NOMO-1 treated with dmso at 0.1 percent for 144 hours (cell line): ENCODE results near the gene OAS3.
"Not testable (repeated sequence)": the region's sequence is repeated elsewhere in the genome, so short reads cannot be mapped to it uniquely, and the experiment has no call there.

Experiments used
- DNase-seq: peaks from one replicate; lab custom pipeline; 2025; ENCODE audit not compliant: unreplicated experiment; lab: John Stamatoyannopoulos, UW

Gene OAS3, protein sequence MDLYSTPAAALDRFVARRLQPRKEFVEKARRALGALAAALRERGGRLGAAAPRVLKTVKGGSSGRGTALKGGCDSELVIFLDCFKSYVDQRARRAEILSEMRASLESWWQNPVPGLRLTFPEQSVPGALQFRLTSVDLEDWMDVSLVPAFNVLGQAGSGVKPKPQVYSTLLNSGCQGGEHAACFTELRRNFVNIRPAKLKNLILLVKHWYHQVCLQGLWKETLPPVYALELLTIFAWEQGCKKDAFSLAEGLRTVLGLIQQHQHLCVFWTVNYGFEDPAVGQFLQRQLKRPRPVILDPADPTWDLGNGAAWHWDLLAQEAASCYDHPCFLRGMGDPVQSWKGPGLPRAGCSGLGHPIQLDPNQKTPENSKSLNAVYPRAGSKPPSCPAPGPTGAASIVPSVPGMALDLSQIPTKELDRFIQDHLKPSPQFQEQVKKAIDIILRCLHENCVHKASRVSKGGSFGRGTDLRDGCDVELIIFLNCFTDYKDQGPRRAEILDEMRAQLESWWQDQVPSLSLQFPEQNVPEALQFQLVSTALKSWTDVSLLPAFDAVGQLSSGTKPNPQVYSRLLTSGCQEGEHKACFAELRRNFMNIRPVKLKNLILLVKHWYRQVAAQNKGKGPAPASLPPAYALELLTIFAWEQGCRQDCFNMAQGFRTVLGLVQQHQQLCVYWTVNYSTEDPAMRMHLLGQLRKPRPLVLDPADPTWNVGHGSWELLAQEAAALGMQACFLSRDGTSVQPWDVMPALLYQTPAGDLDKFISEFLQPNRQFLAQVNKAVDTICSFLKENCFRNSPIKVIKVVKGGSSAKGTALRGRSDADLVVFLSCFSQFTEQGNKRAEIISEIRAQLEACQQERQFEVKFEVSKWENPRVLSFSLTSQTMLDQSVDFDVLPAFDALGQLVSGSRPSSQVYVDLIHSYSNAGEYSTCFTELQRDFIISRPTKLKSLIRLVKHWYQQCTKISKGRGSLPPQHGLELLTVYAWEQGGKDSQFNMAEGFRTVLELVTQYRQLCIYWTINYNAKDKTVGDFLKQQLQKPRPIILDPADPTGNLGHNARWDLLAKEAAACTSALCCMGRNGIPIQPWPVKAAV

GRCh38 chr12:112937741-112938719 lies at the start of gene OAS3:
TSS of gene OAS3 (plus strand) at chr12:112938474. CDS start at chr12:112938531, 57 bp downstream.
- no peak for DNase-seq

DNA sequence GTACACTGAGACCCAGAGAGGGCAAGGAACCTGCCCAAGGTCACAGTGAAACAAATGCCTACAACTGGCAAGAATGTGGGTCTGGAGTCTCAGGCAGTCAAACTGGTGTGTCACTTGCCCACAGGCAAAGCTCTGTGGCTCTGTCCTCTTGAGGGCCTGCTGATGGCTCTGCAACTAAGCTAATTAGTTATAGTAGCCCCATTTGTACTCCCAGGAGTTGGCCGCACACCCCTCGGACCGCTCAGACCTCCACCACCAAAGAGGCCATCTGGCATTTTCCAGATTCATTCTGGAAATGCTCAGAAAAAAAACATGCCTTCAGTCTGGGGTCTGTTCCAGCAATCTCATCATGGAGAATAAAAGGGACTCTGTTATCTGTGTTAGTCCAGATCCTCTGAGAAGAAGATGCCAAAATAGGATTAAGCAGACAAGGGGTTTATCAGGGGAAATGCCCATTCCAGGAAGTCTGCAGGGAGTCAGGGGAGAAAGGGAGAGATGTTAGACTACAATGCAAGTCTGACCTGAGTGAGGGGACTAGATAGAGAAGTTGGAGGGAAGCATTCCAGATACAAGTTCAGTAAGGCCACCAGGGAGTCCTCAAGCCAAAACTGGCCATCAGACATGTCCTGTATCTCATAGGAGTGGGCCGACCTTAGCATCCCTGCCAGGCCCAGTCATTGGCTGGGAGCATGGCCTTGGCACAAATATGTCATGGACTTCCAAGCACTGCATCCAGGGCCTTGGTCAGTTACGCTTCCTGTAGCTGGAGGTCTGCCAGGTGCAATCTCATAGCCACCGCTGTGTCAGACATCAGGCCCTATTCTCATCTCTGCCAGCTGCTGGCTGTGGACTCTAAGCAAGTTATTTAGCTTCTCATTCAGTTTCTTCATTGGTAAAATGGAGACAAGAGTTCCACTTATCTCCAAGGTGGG lies 46.9 kb upstream of the OAS3 start:
- no peak for DNase-seq

DNA sequence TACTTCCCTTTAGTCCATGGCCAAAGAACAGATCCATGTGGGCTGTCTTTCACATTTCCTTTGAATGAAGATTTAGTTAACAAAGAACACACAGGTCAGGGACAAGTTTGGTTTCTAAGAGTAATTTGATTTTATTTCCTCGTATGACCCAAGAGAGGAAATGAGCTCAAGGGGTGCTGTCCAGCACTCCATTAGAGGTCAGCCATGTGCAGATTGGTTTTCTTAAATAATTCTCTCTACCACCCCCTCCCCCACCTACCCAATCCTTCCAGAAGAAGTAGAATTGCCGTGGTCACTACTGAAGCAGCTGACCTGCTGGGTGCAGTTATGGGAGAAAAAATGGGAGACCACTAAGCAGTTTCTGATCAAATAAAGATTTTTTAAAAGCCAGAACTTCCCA lies 45.4 kb upstream of the OAS3 start:
- no peak for DNase-seq

DNA sequence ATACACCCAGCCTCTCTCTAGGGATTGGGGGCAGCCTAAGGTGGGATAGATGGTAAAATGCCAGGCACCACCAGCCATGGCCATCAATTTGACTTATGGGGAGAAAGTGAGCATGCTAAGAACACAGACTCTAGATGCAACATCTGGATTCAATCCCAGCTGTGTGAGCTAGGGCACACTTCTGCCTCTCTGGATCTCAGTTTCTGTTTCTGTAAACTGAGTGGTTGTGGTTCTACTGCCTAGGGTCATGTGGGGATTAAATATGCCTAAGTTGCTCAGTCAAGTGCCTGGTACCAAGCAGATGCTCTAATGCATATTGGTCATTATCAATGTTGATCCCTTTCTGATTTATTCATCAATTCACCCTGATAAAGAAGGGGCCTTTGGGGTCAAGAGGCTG lies 44.1 kb upstream of the OAS3 start:
- DNase-seq, result no peak

DNA sequence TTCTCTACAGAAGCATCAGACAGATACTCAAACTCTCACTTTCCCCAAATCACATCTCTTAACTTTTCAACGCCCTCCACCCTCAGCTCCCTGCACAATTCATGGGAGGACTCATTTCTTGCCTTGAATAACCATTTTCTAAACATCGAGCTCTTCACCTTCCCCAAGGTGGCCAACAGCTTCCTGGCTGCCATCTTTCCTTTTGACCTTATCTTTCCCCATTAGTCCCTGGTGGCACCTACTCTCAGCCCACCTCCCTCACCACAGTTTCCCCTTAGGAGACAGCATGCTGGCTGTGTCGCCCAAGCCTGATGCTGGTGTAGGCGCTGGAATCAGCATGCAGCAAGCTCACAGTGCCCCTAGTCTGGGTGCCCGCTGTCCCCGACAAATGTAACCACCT lies 39.9 kb upstream of the OAS3 start:
- DNase-seq, result no peak

DNA sequence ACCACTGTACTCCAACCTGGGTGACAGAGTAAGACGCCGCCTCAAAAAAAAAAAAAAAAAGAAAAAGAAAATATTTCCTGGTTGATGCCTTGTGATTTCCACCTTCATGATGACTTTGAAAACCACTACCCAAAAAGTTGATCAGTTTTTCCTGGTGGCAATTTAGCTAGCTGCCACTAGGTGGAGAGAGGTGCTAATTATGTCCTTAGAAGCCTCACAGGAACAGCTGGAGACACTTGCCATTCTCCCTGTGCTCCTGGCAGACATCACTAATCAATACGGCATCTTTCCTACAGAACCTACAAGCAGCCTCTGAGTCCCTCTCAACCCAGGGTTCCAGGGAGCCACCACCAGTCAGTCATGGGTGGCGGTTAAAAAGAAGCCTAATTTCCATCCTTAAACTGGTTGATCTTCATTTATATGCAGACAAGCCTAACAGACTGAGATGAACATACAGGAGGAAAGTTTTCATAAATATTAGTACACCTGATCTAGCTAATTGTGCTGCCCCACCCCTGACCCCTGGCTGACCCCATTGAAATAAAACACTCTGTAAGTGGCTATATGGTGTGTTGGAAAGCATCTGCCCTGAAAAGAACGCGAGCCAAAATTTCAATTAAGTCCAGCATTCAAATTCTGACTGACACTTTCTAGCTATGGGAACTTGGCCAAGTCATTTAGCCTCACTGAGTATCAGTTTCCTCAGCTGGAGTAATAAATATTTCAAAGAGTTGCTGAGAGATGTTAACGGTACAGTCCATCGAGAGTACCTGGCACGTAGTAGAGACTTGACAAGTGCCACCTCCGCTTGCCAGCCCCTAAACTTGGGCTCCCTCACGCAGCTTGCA lies 37.8 kb upstream of the OAS3 start:
- no peak for DNase-seq

DNA sequence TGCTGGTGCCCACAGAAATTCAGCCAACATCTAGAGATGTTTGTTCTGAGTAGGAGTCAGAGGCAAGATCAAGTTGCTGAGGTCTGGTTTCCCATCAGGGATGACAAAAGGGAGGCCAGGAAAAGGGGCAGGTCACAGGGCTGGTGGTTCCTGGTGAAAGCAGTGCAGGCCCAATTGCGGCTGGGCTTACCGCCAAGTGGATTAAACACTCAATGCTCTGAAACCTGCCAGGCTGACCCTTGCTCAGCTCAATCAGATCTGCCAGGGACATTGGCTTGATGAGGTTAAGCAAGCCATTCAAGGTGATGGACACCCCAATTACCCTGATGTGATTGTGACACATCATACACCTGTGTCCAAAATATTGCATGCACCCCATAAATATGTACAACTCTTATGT lies 37.0 kb upstream of the OAS3 start:
- no peak for DNase-seq

DNA sequence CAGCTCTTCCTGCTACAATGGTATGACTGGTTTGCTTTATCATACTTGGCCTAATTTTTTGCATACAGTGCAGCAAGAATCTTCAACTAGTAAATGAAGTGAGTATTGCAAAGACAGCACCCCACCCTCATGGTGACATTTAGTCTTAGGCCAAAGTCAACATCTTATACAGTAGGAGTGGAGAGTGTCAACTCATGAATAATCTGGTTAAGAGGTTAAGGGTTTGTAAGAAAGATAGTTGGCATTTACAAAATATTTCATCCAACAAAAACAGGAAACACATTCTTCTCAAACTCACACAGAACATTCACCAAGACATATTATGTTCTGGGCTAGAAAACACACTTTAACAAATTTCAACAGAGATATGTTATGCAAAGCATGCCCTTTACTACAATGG lies 33.7 kb upstream of the OAS3 start:
- DNase-seq, result no peak

GRCh38 chr12:112905451-112906089 lies 32.7 kb upstream of the OAS3 start:
- no peak for DNase-seq

DNA sequence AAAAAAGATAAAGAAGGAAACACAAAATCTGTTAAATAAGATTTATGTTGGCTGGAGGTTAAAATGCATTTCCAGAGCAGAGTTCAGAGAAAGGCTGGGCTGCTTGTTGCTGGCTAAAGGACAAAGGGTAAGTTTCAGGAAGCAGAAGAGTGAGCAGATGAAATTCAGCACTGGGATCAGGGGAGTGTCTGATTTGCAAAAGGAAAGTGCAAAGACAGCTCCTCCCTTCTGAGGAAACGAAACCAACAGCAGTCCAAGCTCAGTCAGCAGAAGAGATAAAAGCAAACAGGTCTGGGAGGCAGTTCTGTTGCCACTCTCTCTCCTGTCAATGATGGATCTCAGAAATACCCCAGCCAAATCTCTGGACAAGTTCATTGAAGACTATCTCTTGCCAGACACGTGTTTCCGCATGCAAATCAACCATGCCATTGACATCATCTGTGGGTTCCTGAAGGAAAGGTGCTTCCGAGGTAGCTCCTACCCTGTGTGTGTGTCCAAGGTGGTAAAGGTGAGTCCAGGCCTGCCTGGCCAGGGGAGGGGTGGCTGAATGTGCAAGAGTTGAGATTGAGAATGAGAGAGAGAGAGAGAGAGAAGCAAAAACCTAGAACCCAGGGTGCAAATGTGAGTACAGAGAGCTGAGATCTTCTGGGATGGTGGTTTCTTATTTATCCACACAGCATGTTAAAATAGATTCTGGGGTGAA lies 31.4 kb upstream of the OAS3 start, which contains the start of gene OAS1:
TSS of gene OAS1 (plus strand) at position 251 of the 703 bp plus-strand sequence. CDS start at position 329, 78 bp downstream.
- peak; percentile 75 for DNase-seq

DNA sequence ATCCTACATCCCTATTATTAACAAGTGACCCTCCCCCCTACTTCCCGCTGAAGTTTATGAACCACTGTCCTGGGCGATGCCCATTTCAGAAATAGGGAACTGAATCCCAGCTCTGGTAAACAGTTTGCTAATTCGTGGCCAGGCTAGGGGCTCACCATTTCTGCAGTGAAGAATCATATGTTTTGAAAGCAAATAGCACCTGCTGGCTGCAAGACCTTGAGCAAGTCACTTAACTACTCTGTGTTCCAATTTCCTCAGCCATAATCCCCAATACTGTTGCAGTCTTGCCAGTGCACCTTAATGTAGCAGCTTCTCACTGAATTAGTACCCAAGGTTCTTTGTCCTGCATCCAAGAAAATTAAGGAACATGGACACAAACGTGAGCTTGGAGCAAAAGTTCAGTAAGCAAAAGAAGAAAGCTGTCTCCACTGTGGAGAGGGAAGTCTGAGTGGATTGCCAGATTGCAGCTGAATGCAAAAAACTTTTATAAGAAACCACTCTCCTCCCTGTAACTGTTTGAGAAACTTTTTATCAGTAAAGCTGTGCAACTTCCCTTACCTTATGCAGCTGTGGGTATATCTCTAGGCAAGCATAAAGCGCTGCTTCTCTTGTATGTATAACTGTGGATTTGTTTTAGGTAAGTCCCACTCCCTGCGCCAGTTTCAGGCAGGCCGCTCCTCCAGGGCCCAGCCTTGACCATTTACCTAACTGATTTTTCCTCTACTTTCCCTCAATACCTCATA lies 30.7 kb upstream of the OAS3 start:
- DNase-seq, result peak; percentile 53

DNA sequence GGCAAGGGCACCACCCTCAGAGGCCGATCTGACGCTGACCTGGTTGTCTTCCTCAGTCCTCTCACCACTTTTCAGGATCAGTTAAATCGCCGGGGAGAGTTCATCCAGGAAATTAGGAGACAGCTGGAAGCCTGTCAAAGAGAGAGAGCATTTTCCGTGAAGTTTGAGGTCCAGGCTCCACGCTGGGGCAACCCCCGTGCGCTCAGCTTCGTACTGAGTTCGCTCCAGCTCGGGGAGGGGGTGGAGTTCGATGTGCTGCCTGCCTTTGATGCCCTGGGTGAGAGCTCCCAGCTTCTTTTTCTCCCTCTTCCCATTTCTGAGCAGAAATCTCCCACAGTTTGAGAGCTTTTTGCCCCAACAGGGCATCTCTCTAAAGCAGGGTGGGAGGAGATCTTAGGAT lies 29.7 kb upstream of the OAS3 start:
- no peak for DNase-seq

GRCh38 chr12:112909693-112910092 lies 28.6 kb upstream of the OAS3 start:
- no peak for DNase-seq

- DNase-seq, result no peak
Observed at GRCh38 chr12:112913038-112913688, 25.1 kb upstream of the OAS3 start.

DNA sequence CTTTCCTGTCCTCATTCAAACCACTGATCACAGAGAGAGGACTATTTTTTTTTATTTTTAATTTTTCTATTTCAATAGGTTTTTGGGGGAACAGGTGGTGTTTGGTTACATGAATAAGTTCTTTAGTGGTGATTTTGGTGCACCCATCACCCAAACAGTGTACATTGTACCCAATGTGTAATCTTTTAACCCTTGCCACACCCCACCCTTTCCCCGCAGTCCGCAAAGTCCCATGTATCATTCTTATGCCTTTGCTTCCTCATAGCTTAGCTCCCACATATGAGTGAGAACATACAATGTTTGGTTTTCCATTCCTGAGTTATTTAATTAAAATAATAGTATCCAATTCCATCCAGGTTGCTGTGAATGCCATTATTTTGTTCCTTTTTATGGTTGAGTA lies 24.4 kb upstream of the OAS3 start:
- DNase-seq, result not testable (repeated sequence)

- no peak for DNase-seq
Observed at GRCh38 chr12:112916270-112916669, 22.0 kb upstream of the OAS3 start.
